NT2/D1 (cell line): Measurements from ENCODE around the gene TTC4.

ENCODE experiments used
- SUZ12 ChIP-seq: IDR thresholded peaks from 2 replicates; pipeline ENCODE4 v1.6.1; 2011; ENCODE audit not compliant: insufficient read length, insufficient read depth; ENCODE audit errors: extremely low read depth
- YY1 ChIP-seq: IDR thresholded peaks from 2 replicates; pipeline ENCODE4 v1.6.1; 2011; ENCODE audit not compliant: insufficient read length, insufficient read depth
- ZNF274 ChIP-seq: IDR thresholded peaks from 2 replicates; pipeline ENCODE4 v1.6.1; 2011; ENCODE audit warnings: mild to moderate bottlenecking, low read depth, low read length

DNA sequence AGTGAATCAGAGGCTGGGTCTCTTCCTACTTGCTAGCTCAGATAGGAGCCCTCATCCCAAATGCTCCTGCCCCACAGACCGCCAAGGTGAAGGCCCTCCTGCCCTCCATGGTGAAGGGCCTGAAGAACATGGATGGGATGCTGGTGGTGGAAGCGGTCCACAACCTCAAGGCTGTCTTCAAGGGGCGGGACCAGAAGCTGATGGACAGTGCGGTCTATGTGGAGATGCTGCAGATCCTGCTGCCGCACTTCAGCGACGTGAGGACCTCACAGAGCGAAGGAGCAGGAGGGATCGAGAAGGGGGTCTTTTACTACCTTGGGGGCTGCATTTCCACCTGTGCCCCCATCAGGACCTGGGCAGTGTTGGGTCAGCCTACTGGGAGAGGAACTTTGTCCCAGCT is 14.6 kb upstream of the TTC4 start:
- TF ChIP-seq SUZ12 (no peak), ZNF274 (no peak), YY1 (no peak)
